Measurements from ENCODE around the gene SUPT4H1.
"Not testable (repeated sequence)": the region's sequence is repeated elsewhere in the genome, so short reads cannot be mapped to it uniquely, and the experiment has no call there.

The SUPT4H1 gene

GRCh38 chr17:58343131-58343530 is 8.9 kb downstream of the SUPT4H1 start:
- H3K9ac ChIP-seq (ENCODE audit: low read length), result peak overlapping the region; percentile 99
- H3K9me3 ChIP-seq (ENCODE audit: insufficient read depth, low read length), result no peaks in the 10 kb centered on the region; the same call in 1 of the 2 replicates
- H3K27me3 ChIP-seq (ENCODE audit: low read depth, low read length), result no peaks in the 10 kb centered on the region
- H3K79me2 ChIP-seq (ENCODE audit: low read length), result peaks cover 86% of the 10 kb centered on the region
- H3K36me3 ChIP-seq (replicated peaks; ENCODE audit: low read depth, low read length), result peaks cover 44% of the 10 kb centered on the region
- peak overlapping the region; percentile 99 for H3K27ac ChIP-seq (ENCODE audit: low read length)
- no peak overlapping the region for H2AFZ ChIP-seq (ENCODE audit: low read depth, low read length)
- peak overlapping the region; percentile 79 for H3K4me3 ChIP-seq (ENCODE audit: low read length)
- H3K4me2 ChIP-seq (ENCODE audit: low read length), result peak overlapping the region; percentile 99
- TF ChIP-seq EZH2phosphoT487 (IDR thresholded peaks at IDR 0.05; ENCODE audit: low read depth), result no peak
- TF ChIP-seq CTCF (IDR thresholded peaks at IDR 0.05; ENCODE audit: low read depth, low read length), result no peak
- peaks cover 74% of the 10 kb centered on the region for H3K4me1 ChIP-seq (ENCODE audit: low read length)
- no peaks in the 10 kb centered on the region for H4K20me1 ChIP-seq (ENCODE audit: insufficient read depth, low read length)

GRCh38 chr17:58341861-58342475 is 10.0 kb downstream of the SUPT4H1 start:
- H3K4me2 ChIP-seq (ENCODE audit: low read length), result no peak overlapping the region
- no peak overlapping the region for H3K4me3 ChIP-seq (ENCODE audit: low read length)
- TF ChIP-seq CTCF (IDR thresholded peaks at IDR 0.05; ENCODE audit: low read depth, low read length), result no peak
- no peak for TF ChIP-seq EZH2phosphoT487 (IDR thresholded peaks at IDR 0.05; ENCODE audit: low read depth)
- peaks cover 33% of the 10 kb centered on the region for H3K36me3 ChIP-seq (replicated peaks; ENCODE audit: low read depth, low read length)
- no peak overlapping the region for H2AFZ ChIP-seq (ENCODE audit: low read depth, low read length)
- H3K9ac ChIP-seq (ENCODE audit: low read length), result no peak overlapping the region
- H4K20me1 ChIP-seq (ENCODE audit: insufficient read depth, low read length), result no peaks in the 10 kb centered on the region
- H3K79me2 ChIP-seq (ENCODE audit: low read length), result peaks cover 86% of the 10 kb centered on the region
- no peaks in the 10 kb centered on the region for H3K27me3 ChIP-seq (ENCODE audit: low read depth, low read length)
- H3K27ac ChIP-seq (ENCODE audit: low read length), result 0 out of 2 replicates have a peak overlapping the region, but pooled peaks have one; percentile 15
- H3K4me1 ChIP-seq (ENCODE audit: low read length), result peaks cover 83% of the 10 kb centered on the region
- H3K9me3 ChIP-seq (ENCODE audit: insufficient read depth, low read length), result no peaks in the 10 kb centered on the region; the same call in 1 of the 2 replicates

- H3K9ac ChIP-seq (ENCODE audit: low read length); H3K9me3 ChIP-seq (ENCODE audit: insufficient read depth, low read length); H4K20me1 ChIP-seq (ENCODE audit: insufficient read depth, low read length); H2AFZ ChIP-seq (ENCODE audit: low read depth, low read length); H3K27me3 ChIP-seq (ENCODE audit: low read depth, low read length); H3K4me3 ChIP-seq (ENCODE audit: low read length); H3K27ac ChIP-seq (ENCODE audit: low read length): not testable (repeated sequence)
- Histone ChIP-seq H3K36me3 (replicated peaks; ENCODE audit: low read depth, low read length) (peaks cover 27% of the 10 kb centered on the region), H3K4me1 (ENCODE audit: low read length) (peaks cover 89% of the 10 kb centered on the region), H3K79me2 (ENCODE audit: low read length) (peaks cover 90% of the 10 kb centered on the region), H3K4me2 (ENCODE audit: low read length) (peak overlapping the region; percentile 96; the same call in 1 of the 2 replicates)
Observed at GRCh38 chr17:58341136-58341860, 10.7 kb downstream of the SUPT4H1 start.

- Histone ChIP-seq H3K9ac (ENCODE audit: low read length) (peak overlapping the region; percentile 99), H3K9me3 (ENCODE audit: insufficient read depth, low read length) (peaks cover under 1% of the 10 kb centered on the region; the same call in 1 of the 2 replicates), H3K27me3 (ENCODE audit: low read depth, low read length) (no peaks in the 10 kb centered on the region), H3K4me1 (ENCODE audit: low read length) (peaks cover 89% of the 10 kb centered on the region), H2AFZ (ENCODE audit: low read depth, low read length) (no peak overlapping the region), H4K20me1 (ENCODE audit: insufficient read depth, low read length) (no peaks in the 10 kb centered on the region), H3K36me3 (replicated peaks; ENCODE audit: low read depth, low read length) (peaks cover 19% of the 10 kb centered on the region), H3K27ac (ENCODE audit: low read length) (peak overlapping the region; percentile 99), H3K79me2 (ENCODE audit: low read length) (peaks cover 90% of the 10 kb centered on the region), H3K4me3 (ENCODE audit: low read length) (peak overlapping the region; percentile 80), H3K4me2 (ENCODE audit: low read length) (peak overlapping the region; percentile 96)
- TF ChIP-seq EZH2phosphoT487 (IDR thresholded peaks at IDR 0.05; ENCODE audit: low read depth), result no peak
- no peak for TF ChIP-seq CTCF (IDR thresholded peaks at IDR 0.05; ENCODE audit: low read depth, low read length)
Observed at GRCh38 chr17:58340405-58340876, 11.6 kb downstream of the SUPT4H1 start.

Measured in OCI-LY3 (cell line).